Upper lobe of right lung (tissue), 1 donor: ENCODE results near the gene ANKRD40CL. TPM values are rescaled to one million over a fixed set of nuclear protein-coding genes. Genes with fewer than 3 reads are reported as not detected.
"Not testable (repeated sequence)": the region's sequence is repeated elsewhere in the genome, so short reads cannot be mapped to it uniquely, and the experiment has no call there.

Source experiments
- ATAC-seq: fragments of 200-7000 bp; cut with Tn5 transposase; one replicate; pipeline ENCODE4 v1.9.1; 2020; ENCODE audit warnings: mild to moderate bottlenecking, moderate library complexity
- DNase-seq: peaks from one replicate; pipeline ENCODE4 v3.0.0-alpha.2; 2020
- H3K27ac ChIP-seq: fragments of 200-600 bp; one replicate; pipeline ENCODE4 v1.8.0; 2022
- H3K27me3 ChIP-seq: fragments of 200-600 bp; one replicate; pipeline ENCODE4 v1.8.0; 2022; ENCODE audit warnings: mild to moderate bottlenecking
- H3K36me3 ChIP-seq: fragments of 200-600 bp; one replicate; pipeline ENCODE4 v1.8.0; 2022
- H3K4me1 ChIP-seq: fragments of 200-600 bp; one replicate; pipeline ENCODE4 v1.8.0; 2022
- H3K4me3 ChIP-seq: fragments of 200-600 bp; one replicate; pipeline ENCODE4 v1.8.0; 2022; ENCODE audit warnings: mild to moderate bottlenecking
- H3K9me3 ChIP-seq: fragments of 200-600 bp; one replicate; pipeline ENCODE4 v1.8.0; 2022
- intact Hi-C: fragments of 100-400 bp; cut with DNase I; formaldehyde crosslinking; loops from one replicate; pipeline ENCODE4 v1.11.0; 2022
- total RNA-seq: library from RNA; stranded (reverse); fragmentation: NEBNext Ultra II Directional; extraction: Animal tissue kit (Norgen Biotek cat#: 25700); gene quantifications from one replicate; pipeline ENCODE4 v1.2.1, GENCODE V29; 2021
- TF ChIP-seq, protein P1 (sequence below): fragments of 200-600 bp; IDR thresholded peaks from one replicate; pipeline ENCODE4 v1.8.0; 2022; ENCODE audit warnings: antibody characterized with exemption
- donor health status: DM: no; HTN: yes; CAD: no; lungs with severe emphysema.

ANKRD40CL gene
- total RNA-seq, 1 donor from 2014 or later, result not detected

DNA sequence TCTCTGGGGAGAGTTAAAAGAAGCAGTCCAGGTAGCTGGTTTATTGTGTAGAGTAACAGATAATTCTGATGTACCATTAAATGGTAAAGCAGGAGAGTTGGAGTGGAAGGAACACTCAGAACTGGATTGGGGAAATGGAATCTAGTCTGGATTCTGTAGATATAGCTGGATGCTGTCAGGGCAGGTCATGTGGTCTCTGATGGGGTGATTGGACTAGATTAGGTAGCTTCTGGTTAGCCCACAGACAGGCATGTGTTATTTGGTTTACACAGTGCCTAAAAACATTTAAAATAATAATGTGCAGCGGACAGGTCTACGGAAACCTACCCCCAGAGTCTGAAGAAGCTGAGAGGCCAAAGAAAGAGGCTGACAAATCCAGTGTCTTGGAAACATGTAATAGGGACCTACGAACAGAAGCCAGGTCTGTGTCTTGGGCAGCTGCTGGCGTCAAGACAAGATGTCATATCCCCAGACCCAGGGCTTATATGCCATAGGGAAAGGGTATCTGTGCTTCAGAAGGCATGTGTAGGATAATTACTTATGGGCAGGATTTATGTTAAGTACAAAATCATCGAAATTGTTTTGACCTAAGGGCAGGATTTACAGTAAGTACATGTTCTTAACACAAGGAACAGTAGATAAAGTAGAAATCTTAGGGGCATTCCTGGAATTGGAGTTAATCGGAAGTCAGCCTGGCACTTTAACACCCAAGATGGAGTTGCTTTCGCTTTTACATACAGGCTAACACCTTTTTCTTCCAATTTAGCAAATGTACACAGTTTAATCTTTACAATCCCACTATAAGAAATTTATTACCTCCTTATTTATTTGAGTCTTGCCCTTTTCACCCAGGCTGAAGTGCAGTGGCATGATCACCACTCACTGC lies 35.5 kb downstream of the ANKRD40CL start:
- DNase-seq (no peak), ATAC-seq (no peak)
- intact Hi-C loops, result no loop called here
- Histone ChIP-seq H3K4me3 (no peak overlapping the region), H3K27me3 (no peaks in the 10 kb centered on the region), H3K4me1 (peaks cover 54% of the 10 kb centered on the region), H3K9me3 (no peaks in the 10 kb centered on the region), H3K36me3 (no peaks in the 10 kb centered on the region), H3K27ac (no peak overlapping the region)
- TF ChIP-seq, protein P1, sequence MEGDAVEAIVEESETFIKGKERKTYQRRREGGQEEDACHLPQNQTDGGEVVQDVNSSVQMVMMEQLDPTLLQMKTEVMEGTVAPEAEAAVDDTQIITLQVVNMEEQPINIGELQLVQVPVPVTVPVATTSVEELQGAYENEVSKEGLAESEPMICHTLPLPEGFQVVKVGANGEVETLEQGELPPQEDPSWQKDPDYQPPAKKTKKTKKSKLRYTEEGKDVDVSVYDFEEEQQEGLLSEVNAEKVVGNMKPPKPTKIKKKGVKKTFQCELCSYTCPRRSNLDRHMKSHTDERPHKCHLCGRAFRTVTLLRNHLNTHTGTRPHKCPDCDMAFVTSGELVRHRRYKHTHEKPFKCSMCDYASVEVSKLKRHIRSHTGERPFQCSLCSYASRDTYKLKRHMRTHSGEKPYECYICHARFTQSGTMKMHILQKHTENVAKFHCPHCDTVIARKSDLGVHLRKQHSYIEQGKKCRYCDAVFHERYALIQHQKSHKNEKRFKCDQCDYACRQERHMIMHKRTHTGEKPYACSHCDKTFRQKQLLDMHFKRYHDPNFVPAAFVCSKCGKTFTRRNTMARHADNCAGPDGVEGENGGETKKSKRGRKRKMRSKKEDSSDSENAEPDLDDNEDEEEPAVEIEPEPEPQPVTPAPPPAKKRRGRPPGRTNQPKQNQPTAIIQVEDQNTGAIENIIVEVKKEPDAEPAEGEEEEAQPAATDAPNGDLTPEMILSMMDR, result no peak

DNA sequence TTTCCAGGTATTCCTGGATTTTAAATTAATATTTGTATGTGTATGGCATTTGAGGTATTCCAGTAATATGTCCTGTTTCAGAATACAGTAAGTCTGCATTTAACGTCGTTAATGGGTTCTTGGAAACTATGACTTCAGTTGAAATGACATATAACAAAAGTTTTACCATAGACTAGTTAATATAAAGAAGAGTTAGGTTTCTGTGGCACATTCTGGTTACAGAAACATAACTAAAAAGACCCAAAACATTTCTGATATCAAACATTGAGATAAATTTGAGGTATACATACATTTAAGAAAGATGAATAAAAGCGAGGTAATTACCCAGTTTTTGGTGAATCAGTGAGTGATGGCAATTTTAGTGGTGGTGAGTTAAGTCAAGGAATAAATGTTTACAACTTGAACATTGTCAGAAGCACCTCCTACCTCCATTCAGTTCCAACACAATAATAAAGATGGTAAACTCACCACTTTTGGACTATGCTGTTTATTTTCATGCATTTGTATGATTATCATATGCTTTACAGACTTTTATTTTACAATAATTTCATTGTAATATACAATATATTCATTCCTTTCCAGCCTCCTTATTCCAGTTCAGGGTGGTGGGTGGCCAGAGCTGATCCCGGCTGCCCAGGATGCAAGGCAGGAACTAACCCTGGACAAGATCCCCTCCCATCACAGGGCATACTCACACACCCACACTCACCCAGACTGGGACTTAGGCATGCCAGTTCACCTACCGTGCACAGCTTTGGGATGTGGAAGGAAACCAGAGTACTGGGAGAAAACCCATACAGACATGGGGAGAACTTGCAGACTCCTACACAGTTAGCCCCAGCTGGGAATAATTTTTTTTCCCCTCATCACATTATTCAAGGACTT lies 38.2 kb downstream of the ANKRD40CL start:
- Histone ChIP-seq H3K9me3 (no peaks in the 10 kb centered on the region), H3K27me3 (no peaks in the 10 kb centered on the region), H3K36me3 (no peaks in the 10 kb centered on the region), H3K4me1 (peaks cover 60% of the 10 kb centered on the region), H3K4me3 (no peak overlapping the region), H3K27ac (no peak overlapping the region)
- ATAC-seq, result no peak
- intact Hi-C loops, result no loop called here
- DNase-seq, result no peak
- TF ChIP-seq, protein P1, result no peak

DNA sequence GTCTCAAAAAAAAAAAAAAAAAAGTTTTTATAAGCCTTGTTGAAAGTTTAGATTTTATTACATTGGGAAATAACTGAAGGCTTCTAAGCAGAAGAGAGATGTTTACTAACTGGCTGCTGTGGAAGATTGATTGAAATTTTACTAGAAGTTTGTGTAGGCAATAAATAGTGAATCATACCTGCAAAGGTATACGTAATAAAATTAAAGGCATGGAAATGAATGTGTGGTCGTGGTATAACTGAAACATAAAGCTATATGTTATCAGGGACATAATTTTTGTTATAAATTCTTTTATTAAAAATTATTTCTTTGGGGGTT lies 39.2 kb downstream of the ANKRD40CL start:
- no peak for ATAC-seq
- peaks cover 70% of the 10 kb centered on the region for H3K4me1 ChIP-seq

DNA sequence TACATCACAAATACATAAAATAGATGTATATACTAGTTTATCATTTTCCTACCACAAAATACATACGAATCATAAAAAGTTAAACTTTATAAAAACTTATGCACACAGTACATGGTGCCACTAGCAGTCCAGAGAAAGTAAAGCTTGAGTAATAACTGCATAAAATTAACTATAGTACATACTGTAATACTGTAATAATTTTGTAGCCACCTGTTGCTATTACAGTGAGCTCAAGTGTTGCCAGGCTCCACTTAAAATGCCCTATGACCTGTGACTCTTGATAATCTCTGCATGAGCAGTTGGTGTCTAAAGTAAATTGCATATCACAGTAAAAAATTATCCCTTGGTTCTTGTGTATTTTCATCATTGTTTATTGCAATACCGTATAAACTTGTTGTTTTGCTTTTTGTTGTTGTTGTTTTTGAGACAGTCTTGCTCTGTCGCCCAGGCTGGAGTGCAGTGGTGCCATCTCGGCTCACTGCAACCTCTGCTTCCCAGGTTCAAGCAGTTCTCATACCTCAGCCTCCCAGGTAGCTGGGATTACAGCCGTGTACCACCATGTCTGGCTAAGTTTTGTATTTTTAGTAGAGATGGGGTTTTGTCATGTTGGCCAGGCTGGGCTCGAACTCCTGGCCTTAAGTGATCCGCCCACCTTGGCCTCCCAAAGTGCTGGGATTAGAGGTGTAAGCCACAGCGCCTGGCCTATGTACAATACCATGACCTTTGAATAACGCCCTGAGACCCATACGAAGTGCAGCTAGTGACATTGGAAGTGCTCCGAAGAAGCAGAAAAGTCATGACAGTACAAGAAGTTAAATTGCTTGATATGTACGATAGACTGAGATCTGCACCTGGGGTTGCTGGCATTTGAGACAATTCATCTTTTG lies 41.3 kb downstream of the ANKRD40CL start:
- Histone ChIP-seq H3K36me3 (no peaks in the 10 kb centered on the region), H3K27ac (no peak overlapping the region), H3K9me3 (no peaks in the 10 kb centered on the region), H3K4me1 (peaks cover 68% of the 10 kb centered on the region), H3K27me3 (no peaks in the 10 kb centered on the region), H3K4me3 (no peak overlapping the region)
- ATAC-seq, result no peak
- DNase-seq, result no peak
- intact Hi-C loops, result no loop called here
- TF ChIP-seq, protein P1, result no peak

More for the DNA sequence above, 39.2 kb downstream of the ANKRD40CL start:
- intact Hi-C loops, result no loop called here
- H3K27ac ChIP-seq, result no peak overlapping the region
- no peaks in the 10 kb centered on the region for H3K36me3 ChIP-seq
- H3K4me3 ChIP-seq, result no peak overlapping the region
- no peaks in the 10 kb centered on the region for H3K27me3 ChIP-seq
- no peak for DNase-seq
- TF ChIP-seq, protein P1, result no peak
- H3K9me3 ChIP-seq, result no peaks in the 10 kb centered on the region

DNA sequence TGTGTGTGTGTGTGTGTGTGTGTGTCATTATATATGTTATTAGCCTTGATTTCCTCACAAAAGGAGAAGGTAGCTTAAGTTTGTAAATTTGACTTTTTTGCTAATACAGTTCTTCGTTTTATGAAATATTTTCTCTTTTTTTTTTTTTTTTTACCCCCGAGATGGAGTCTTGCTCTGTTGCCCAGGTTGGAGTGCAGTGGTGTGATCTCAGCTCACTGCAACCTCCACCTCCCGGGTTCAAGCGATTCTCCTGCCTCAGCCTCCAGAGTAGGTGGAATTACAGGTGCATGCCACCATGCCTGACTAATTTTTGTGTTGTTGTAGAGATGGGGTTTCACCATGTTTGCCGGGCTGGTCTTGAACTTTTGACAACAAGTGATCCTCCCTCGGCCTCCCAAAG lies 42.7 kb downstream of the ANKRD40CL start:
- H3K4me3 ChIP-seq, H3K9me3 ChIP-seq, H3K36me3 ChIP-seq, ATAC-seq, DNase-seq, H3K27me3 ChIP-seq, intact Hi-C loops, H3K27ac ChIP-seq: not testable (repeated sequence)
- peaks cover 56% of the 10 kb centered on the region for H3K4me1 ChIP-seq
